ENCODE measurements around the gene PSD2.

DNA sequence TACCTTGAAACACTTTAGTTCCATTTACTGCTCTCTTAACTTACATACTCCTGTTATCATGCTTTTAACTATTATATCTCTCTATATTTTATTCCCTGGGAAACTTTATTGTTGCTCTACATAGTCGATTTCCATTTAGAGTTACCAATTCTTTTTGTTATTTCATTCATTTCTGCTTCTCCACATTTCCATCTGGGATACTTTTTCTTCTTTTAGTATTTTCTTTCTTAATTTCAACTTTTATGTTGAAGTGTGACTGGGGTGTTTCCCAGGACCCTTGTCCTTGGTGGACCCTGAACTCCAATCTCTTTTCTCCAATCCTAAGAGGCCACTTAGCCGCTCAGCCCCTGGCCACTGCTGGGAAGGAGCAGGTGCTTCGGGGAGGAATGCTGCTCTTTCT is 36.0 kb downstream of the PSD2 start:
- TF ChIP-seq, protein P1, sequence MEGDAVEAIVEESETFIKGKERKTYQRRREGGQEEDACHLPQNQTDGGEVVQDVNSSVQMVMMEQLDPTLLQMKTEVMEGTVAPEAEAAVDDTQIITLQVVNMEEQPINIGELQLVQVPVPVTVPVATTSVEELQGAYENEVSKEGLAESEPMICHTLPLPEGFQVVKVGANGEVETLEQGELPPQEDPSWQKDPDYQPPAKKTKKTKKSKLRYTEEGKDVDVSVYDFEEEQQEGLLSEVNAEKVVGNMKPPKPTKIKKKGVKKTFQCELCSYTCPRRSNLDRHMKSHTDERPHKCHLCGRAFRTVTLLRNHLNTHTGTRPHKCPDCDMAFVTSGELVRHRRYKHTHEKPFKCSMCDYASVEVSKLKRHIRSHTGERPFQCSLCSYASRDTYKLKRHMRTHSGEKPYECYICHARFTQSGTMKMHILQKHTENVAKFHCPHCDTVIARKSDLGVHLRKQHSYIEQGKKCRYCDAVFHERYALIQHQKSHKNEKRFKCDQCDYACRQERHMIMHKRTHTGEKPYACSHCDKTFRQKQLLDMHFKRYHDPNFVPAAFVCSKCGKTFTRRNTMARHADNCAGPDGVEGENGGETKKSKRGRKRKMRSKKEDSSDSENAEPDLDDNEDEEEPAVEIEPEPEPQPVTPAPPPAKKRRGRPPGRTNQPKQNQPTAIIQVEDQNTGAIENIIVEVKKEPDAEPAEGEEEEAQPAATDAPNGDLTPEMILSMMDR (IDR thresholded peaks at IDR 0.05; ENCODE audit: low read depth, low read length) = no peak
- TF ChIP-seq EZH2phosphoT487 (IDR thresholded peaks at IDR 0.05; ENCODE audit: low read depth) = no peak

Data from OCI-LY3 (cell line).